Osteoblast (primary cell): ENCODE measurements around the gene PPARG. TPM values are rescaled to one million over a fixed set of nuclear protein-coding genes. Genes with fewer than 3 reads are reported as not detected.

Source experiments
- DNase-seq: peaks from one replicate; pipeline ENCODE4 v3.0.0; 2011; ENCODE audit warnings: low spot score, mixed read lengths; ENCODE audit not compliant: insufficient read length; ENCODE audit errors: missing footprints
- H2AFZ ChIP-seq: 2 replicates; pipeline ENCODE4 v1.6.0; 2011; ENCODE audit warnings: mild to moderate bottlenecking, low read length
- H3K27ac ChIP-seq: 2 replicates; pipeline ENCODE4 v1.5.1; 2011; ENCODE audit warnings: mild to moderate bottlenecking, low read depth, low read length, moderate library complexity
- H3K27me3 ChIP-seq: 2 replicates; pipeline ENCODE4 v1.6.0; 2012; ENCODE audit warnings: mild to moderate bottlenecking, control low read depth, inconsistent platforms, low read length, moderate library complexity; ENCODE audit not compliant: insufficient read depth
- H3K36me3 ChIP-seq: 2 replicates; pipeline ENCODE4 v1.5.1; 2011; ENCODE audit warnings: mild to moderate bottlenecking, low read length, control low read depth, moderate library complexity; ENCODE audit not compliant: insufficient read depth
- H3K4me1 ChIP-seq: 2 replicates; pipeline ENCODE4 v1.5.1; 2011; ENCODE audit warnings: mild to moderate bottlenecking, low read length, control low read depth, moderate library complexity; ENCODE audit not compliant: insufficient read depth
- H3K4me2 ChIP-seq: 2 replicates; pipeline ENCODE4 v1.6.0; 2011; ENCODE audit warnings: mild to moderate bottlenecking, low read length; ENCODE audit not compliant: insufficient read depth
- H3K4me3 ChIP-seq: fragments of 200-600 bp; sonication (generic); 3 replicates; pipeline ENCODE4 v1.5.1; 2012; ENCODE audit warnings: mild to moderate bottlenecking, low read length, inconsistent platforms; ENCODE audit not compliant: insufficient read depth
- H3K79me2 ChIP-seq: 2 replicates; pipeline ENCODE4 v1.6.0; 2012; ENCODE audit warnings: mild to moderate bottlenecking, low read length, control low read depth, inconsistent platforms; ENCODE audit not compliant: insufficient read depth
- H3K9me3 ChIP-seq: 2 replicates; pipeline ENCODE4 v1.5.1; 2011; ENCODE audit warnings: low read depth, low read length, control low read depth
- H4K20me1 ChIP-seq: 2 replicates; pipeline ENCODE4 v1.6.0; 2012; ENCODE audit warnings: mild to moderate bottlenecking, low read length, control low read depth; ENCODE audit not compliant: insufficient read depth
- CTCF ChIP-seq: IDR thresholded peaks from 2 replicates; pipeline ENCODE4 v1.5.1; 2011; ENCODE audit warnings: mild to moderate bottlenecking, low read depth, low read length, moderate library complexity; ENCODE audit errors: extremely low read depth
- total RNA-seq: library from RNA; depleted of rRNA; stranded (reverse); fragments of >200 nt; gene quantifications from 2 replicates; pipeline ENCODE4 v1.2.3, GENCODE V29; 2012

The PPARG gene
- total RNA-seq, 1 donor, result 7.2 TPM

- no peak overlapping the region for H2AFZ ChIP-seq
- H3K9me3 ChIP-seq, result no peaks in the 10 kb centered on the region
- no peak for TF ChIP-seq CTCF
- no peaks in the 10 kb centered on the region for H3K79me2 ChIP-seq
- no peaks in the 10 kb centered on the region for H3K27me3 ChIP-seq
- H3K4me2 ChIP-seq, result no peak overlapping the region
- H3K27ac ChIP-seq, result no peak overlapping the region
- no peaks in the 10 kb centered on the region for H4K20me1 ChIP-seq
- H3K4me1 ChIP-seq, result peaks cover 7% of the 10 kb centered on the region
- DNase-seq, result no peak
- no peaks in the 10 kb centered on the region for H3K36me3 ChIP-seq
- no peak overlapping the region for H3K4me3 ChIP-seq
Observed at GRCh38 chr3:12323237-12323636, 34.4 kb downstream of the PPARG start.

- Histone ChIP-seq H3K27ac (no peak overlapping the region), H3K4me3 (no peak overlapping the region), H4K20me1 (no peaks in the 10 kb centered on the region), H3K9me3 (no peaks in the 10 kb centered on the region), H3K27me3 (no peaks in the 10 kb centered on the region), H3K4me1 (no peaks in the 10 kb centered on the region), H3K79me2 (no peaks in the 10 kb centered on the region), H3K4me2 (no peak overlapping the region), H3K36me3 (no peaks in the 10 kb centered on the region), H2AFZ (no peak overlapping the region)
- TF ChIP-seq CTCF, result no peak
- no peak for DNase-seq
Observed at GRCh38 chr3:12325586-12326515, 37.0 kb downstream of the PPARG start.

GRCh38 chr3:12327021-12327420, 38.2 kb downstream of the PPARG start:
- Histone ChIP-seq H3K36me3 (no peaks in the 10 kb centered on the region), H2AFZ (no peak overlapping the region), H3K4me3 (no peak overlapping the region), H3K27ac (no peak overlapping the region), H3K4me1 (no peaks in the 10 kb centered on the region), H3K4me2 (no peak overlapping the region), H4K20me1 (no peaks in the 10 kb centered on the region), H3K27me3 (no peaks in the 10 kb centered on the region), H3K79me2 (no peaks in the 10 kb centered on the region), H3K9me3 (no peaks in the 10 kb centered on the region)
- no peak for TF ChIP-seq CTCF
- DNase-seq, result no peak

GRCh38 chr3:12328132-12328836, 39.4 kb downstream of the PPARG start:
- no peaks in the 10 kb centered on the region for H3K9me3 ChIP-seq
- no peak overlapping the region for H3K4me2 ChIP-seq
- H3K79me2 ChIP-seq, result no peaks in the 10 kb centered on the region
- no peak overlapping the region for H3K27ac ChIP-seq
- DNase-seq, result no peak
- no peak overlapping the region for H2AFZ ChIP-seq
- H4K20me1 ChIP-seq, result no peaks in the 10 kb centered on the region
- H3K27me3 ChIP-seq, result no peaks in the 10 kb centered on the region
- H3K36me3 ChIP-seq, result no peaks in the 10 kb centered on the region
- no peak for TF ChIP-seq CTCF
- no peaks in the 10 kb centered on the region for H3K4me1 ChIP-seq
- H3K4me3 ChIP-seq, result no peak overlapping the region
